Measurements from ENCODE around the gene CBLN3. TPM values are rescaled to one million over a fixed set of nuclear protein-coding genes. Genes with fewer than 3 reads are reported as not detected.
A peak's percentile ranks its signal among the peaks of the same experiment; 100 is the strongest.

The CBLN3 gene
- total RNA-seq, 4 donors from 2014 or later: 0.13 to 0.95 (median 0.85) TPM; not detected in 1

- WGBS, 2 donors: 50 to 61% methylated on average over 6 to 8 of the region's 9 CpGs
- Histone ChIP-seq H3K27me3 (no peaks in the 10 kb centered on the region), H3K4me1 (peaks cover 35 to 82% (median 45%) of the 10 kb centered on the region in 3 donors), H3K36me3 (peaks cover 0 to 29% (median 0%) of the 10 kb centered on the region in 3 donors), H3K27ac (peak overlapping the region in 3 of 4 donors; percentile 23 to 50 (median 32)), H3K4me3 (no peak overlapping the region), H3K9me3 (no peaks in the 10 kb centered on the region)
- DNase-seq: no peak
- TF ChIP-seq, protein P1, sequence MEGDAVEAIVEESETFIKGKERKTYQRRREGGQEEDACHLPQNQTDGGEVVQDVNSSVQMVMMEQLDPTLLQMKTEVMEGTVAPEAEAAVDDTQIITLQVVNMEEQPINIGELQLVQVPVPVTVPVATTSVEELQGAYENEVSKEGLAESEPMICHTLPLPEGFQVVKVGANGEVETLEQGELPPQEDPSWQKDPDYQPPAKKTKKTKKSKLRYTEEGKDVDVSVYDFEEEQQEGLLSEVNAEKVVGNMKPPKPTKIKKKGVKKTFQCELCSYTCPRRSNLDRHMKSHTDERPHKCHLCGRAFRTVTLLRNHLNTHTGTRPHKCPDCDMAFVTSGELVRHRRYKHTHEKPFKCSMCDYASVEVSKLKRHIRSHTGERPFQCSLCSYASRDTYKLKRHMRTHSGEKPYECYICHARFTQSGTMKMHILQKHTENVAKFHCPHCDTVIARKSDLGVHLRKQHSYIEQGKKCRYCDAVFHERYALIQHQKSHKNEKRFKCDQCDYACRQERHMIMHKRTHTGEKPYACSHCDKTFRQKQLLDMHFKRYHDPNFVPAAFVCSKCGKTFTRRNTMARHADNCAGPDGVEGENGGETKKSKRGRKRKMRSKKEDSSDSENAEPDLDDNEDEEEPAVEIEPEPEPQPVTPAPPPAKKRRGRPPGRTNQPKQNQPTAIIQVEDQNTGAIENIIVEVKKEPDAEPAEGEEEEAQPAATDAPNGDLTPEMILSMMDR (IDR thresholded peaks at IDR 0.05): no peak
- no peak for TF ChIP-seq POLR2A (IDR thresholded peaks at IDR 0.05)
- intact Hi-C loops (cut with DNase I): no loop called here
Observed at GRCh38 chr14:24401810-24402702, 27.4 kb downstream of the CBLN3 start.

- peak overlapping the region; percentile 83 to 91 (median 88) for H3K27ac ChIP-seq
- peaks cover 0 to 12% (median 0%) of the 10 kb centered on the region in 3 donors for H3K36me3 ChIP-seq
- no peaks in the 10 kb centered on the region for H3K9me3 ChIP-seq
- TF ChIP-seq, protein P1 (IDR thresholded peaks at IDR 0.05): no peak
- TF ChIP-seq POLR2A (IDR thresholded peaks at IDR 0.05): no peak
- no peaks in the 10 kb centered on the region for H3K27me3 ChIP-seq
- WGBS, 2 donors: 66 to 67% methylated on average over 3 to 4 of the region's 4 CpGs
- H3K4me1 ChIP-seq: peaks cover 48 to 99% (median 57%) of the 10 kb centered on the region in 3 donors
- no peak for DNase-seq
- H3K4me3 ChIP-seq: peak overlapping the region; percentile 57 to 77 (median 69)
- intact Hi-C loops (cut with DNase I): no loop called here
Observed at GRCh38 chr14:24399999-24400718, 29.3 kb downstream of the CBLN3 start.

DNA sequence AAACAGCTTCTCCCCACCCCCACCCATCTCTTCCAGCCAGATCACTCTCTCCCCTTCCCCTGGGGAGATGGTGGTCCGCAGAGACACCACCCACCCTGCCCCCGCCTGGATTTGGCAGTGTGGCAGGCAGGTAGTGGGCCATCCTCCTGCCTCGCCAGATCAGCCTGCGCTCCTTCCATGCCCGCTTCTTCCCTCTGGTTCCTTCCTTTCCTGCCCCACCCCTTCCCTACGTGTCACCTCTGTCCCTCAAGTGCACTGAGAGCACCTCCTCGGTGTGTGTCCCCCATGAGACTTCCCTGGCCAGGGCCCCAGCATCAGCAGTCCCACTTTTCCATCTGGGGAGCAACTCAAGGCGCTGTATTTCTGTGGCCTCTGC, 30.0 kb downstream of the CBLN3 start:
- peak overlapping the region; percentile 57 to 77 (median 69) for H3K4me3 ChIP-seq
- intact Hi-C loops (cut with DNase I): no loop called here
- 6 to 24% methylated on average over 7 to 8 of the region's 8 CpGs for WGBS, 2 donors
- no peaks in the 10 kb centered on the region for H3K27me3 ChIP-seq
- DNase-seq: no peak
- TF ChIP-seq, protein P1 (IDR thresholded peaks at IDR 0.05): no peak
- no peak for TF ChIP-seq POLR2A (IDR thresholded peaks at IDR 0.05)
- peaks cover 48 to 92% (median 57%) of the 10 kb centered on the region in 3 donors for H3K4me1 ChIP-seq
- peaks cover 0 to 9% (median 0%) of the 10 kb centered on the region in 3 donors for H3K36me3 ChIP-seq
- H3K9me3 ChIP-seq: no peaks in the 10 kb centered on the region
- H3K27ac ChIP-seq: peak overlapping the region; percentile 83 to 91 (median 88)

- peak in 1 of 4 donors; percentile 10 for TF ChIP-seq POLR2A (IDR thresholded peaks at IDR 0.05)
- TF ChIP-seq, protein P1 (IDR thresholded peaks at IDR 0.05): no peak
- H3K27ac ChIP-seq: peak within 1 kb of the TSS; percentile 83 to 91 (median 88)
- intact Hi-C loops (cut with DNase I): no loop called here
- H3K4me1 ChIP-seq: peaks cover 48 to 90% (median 56%) of the 10 kb centered on the region in 3 donors
- whole genome bisulfite sequencing, 2 donors: 2 to 17% methylated on average over 1 to 18 of the region's 57 CpGs
- no peaks in the 10 kb centered on the region for H3K9me3 ChIP-seq
- peaks cover 0 to 7% (median 0%) of the 10 kb centered on the region in 3 donors for H3K36me3 ChIP-seq
- H3K4me3 ChIP-seq: peak within 1 kb of the TSS; percentile 57 to 77 (median 69)
- DNase-seq: no peak
- H3K27me3 ChIP-seq: no peaks in the 10 kb centered on the region
Observed at GRCh38 chr14:24398653-24399446, 30.6 kb downstream of the CBLN3 start, which contains the start of gene NYNRIN. Gene NYNRIN (plus strand): TSS chr14:24399003. CDS start chr14:24399247, 244 bp downstream.
